Measurements from ENCODE around the gene HACD3. TPM values are rescaled to one million over a fixed set of nuclear protein-coding genes. Genes with fewer than 3 reads are reported as not detected.
"Not testable (repeated sequence)": the region's sequence is repeated elsewhere in the genome, so short reads cannot be mapped to it uniquely, and the experiment has no call there.

HACD3 gene
- total RNA-seq, 1 donor from 2014 or later, result 107 TPM

- Mint-ChIP-seq H3K9me3 (ENCODE audit: unreplicated experiment) (no peaks in the 10 kb centered on the region), H3K27me3 (ENCODE audit: unreplicated experiment) (no peaks in the 10 kb centered on the region), H3K4me3 (ENCODE audit: unreplicated experiment) (no peak overlapping the region), H3K36me3 (ENCODE audit: low read depth, unreplicated experiment) (no peaks in the 10 kb centered on the region), H3K4me1 (ENCODE audit: unreplicated experiment) (peaks cover 10% of the 10 kb centered on the region), H3K27ac (ENCODE audit: unreplicated experiment) (no peak overlapping the region)
- no peak for TF ChIP-seq CTCF (IDR thresholded peaks at IDR 0.05; ENCODE audit: unreplicated experiment)
- DNase-seq (ENCODE audit: low spot score), result no peak
These were observed 17.6 kb downstream of the HACD3 start for GRCh38 chr15:65547841-65548240.

- H3K27ac Mint-ChIP-seq (ENCODE audit: unreplicated experiment); H3K4me3 Mint-ChIP-seq (ENCODE audit: unreplicated experiment); H3K4me1 Mint-ChIP-seq (ENCODE audit: unreplicated experiment); H3K9me3 Mint-ChIP-seq (ENCODE audit: unreplicated experiment); DNase-seq (ENCODE audit: low spot score); H3K27me3 Mint-ChIP-seq (ENCODE audit: unreplicated experiment); H3K36me3 Mint-ChIP-seq (ENCODE audit: low read depth, unreplicated experiment): not testable (repeated sequence)
These were observed 19.0 kb downstream of the HACD3 start for GRCh38 chr15:65549288-65549687.

- Mint-ChIP-seq H3K27me3 (ENCODE audit: unreplicated experiment) (no peaks in the 10 kb centered on the region), H3K4me1 (ENCODE audit: unreplicated experiment) (peaks cover 10% of the 10 kb centered on the region), H3K9me3 (ENCODE audit: unreplicated experiment) (no peaks in the 10 kb centered on the region), H3K27ac (ENCODE audit: unreplicated experiment) (peak overlapping the region; percentile 27), H3K4me3 (ENCODE audit: unreplicated experiment) (no peak overlapping the region), H3K36me3 (ENCODE audit: low read depth, unreplicated experiment) (peaks cover 22% of the 10 kb centered on the region)
- no peak for DNase-seq (ENCODE audit: low spot score)
- TF ChIP-seq CTCF (IDR thresholded peaks at IDR 0.05; ENCODE audit: unreplicated experiment), result no peak
These were observed 20.4 kb downstream of the HACD3 start for GRCh38 chr15:65550681-65551098.

GRCh38 chr15:65551183-65551582 lies 20.9 kb downstream of the HACD3 start:
- no peak for DNase-seq (ENCODE audit: low spot score)
- peaks cover 25% of the 10 kb centered on the region for H3K36me3 Mint-ChIP-seq (ENCODE audit: low read depth, unreplicated experiment)
- H3K4me3 Mint-ChIP-seq (ENCODE audit: unreplicated experiment), result no peak overlapping the region
- H3K9me3 Mint-ChIP-seq (ENCODE audit: unreplicated experiment), result no peaks in the 10 kb centered on the region
- H3K4me1 Mint-ChIP-seq (ENCODE audit: unreplicated experiment), result peaks cover 10% of the 10 kb centered on the region
- no peaks in the 10 kb centered on the region for H3K27me3 Mint-ChIP-seq (ENCODE audit: unreplicated experiment)
- TF ChIP-seq CTCF (IDR thresholded peaks at IDR 0.05; ENCODE audit: unreplicated experiment), result no peak
- H3K27ac Mint-ChIP-seq (ENCODE audit: unreplicated experiment), result no peak overlapping the region

- not testable (repeated sequence) for H3K27ac Mint-ChIP-seq (ENCODE audit: unreplicated experiment); H3K4me3 Mint-ChIP-seq (ENCODE audit: unreplicated experiment); H3K9me3 Mint-ChIP-seq (ENCODE audit: unreplicated experiment); H3K27me3 Mint-ChIP-seq (ENCODE audit: unreplicated experiment); DNase-seq (ENCODE audit: low spot score); H3K4me1 Mint-ChIP-seq (ENCODE audit: unreplicated experiment)
- peaks cover 29% of the 10 kb centered on the region for H3K36me3 Mint-ChIP-seq (ENCODE audit: low read depth, unreplicated experiment)
These were observed 22.6 kb downstream of the HACD3 start for GRCh38 chr15:65552851-65553250.

GRCh38 chr15:65553691-65554090 lies 23.4 kb downstream of the HACD3 start:
- Mint-ChIP-seq H3K9me3 (ENCODE audit: unreplicated experiment) (no peaks in the 10 kb centered on the region), H3K27me3 (ENCODE audit: unreplicated experiment) (no peaks in the 10 kb centered on the region), H3K27ac (ENCODE audit: unreplicated experiment) (no peak overlapping the region), H3K4me1 (ENCODE audit: unreplicated experiment) (peaks cover 12% of the 10 kb centered on the region), H3K36me3 (ENCODE audit: low read depth, unreplicated experiment) (peaks cover 34% of the 10 kb centered on the region), H3K4me3 (ENCODE audit: unreplicated experiment) (no peak overlapping the region)
- TF ChIP-seq CTCF (IDR thresholded peaks at IDR 0.05; ENCODE audit: unreplicated experiment), result no peak
- DNase-seq (ENCODE audit: low spot score), result no peak

All from endothelial cell (in vitro differentiated cells).